GM19351 (cell line): ENCODE results near the gene CGB1.
"Not testable (repeated sequence)": the region's sequence is repeated elsewhere in the genome, so short reads cannot be mapped to it uniquely, and the experiment has no call there.

Experiments
- ATAC-seq: cut with Tn5 transposase; IDR thresholded peaks from one replicate; pipeline ENCODE4 v1.9.1; 2021; ENCODE audit warnings: mild to moderate bottlenecking, moderate library complexity; ENCODE audit not compliant: unreplicated experiment

The CGB1 gene

GRCh38 chr19:49058562-49058961 lies 21.9 kb upstream of the CGB1 start:
- no peak for ATAC-seq

- ATAC-seq: no peak
Observed at GRCh38 chr19:49057636-49058234, 21.0 kb upstream of the CGB1 start, which contains the start of gene CGB7. Gene CGB7, minus strand, starts transcription at chr19:49057749. Its CDS starts 2,374 bp downstream, at chr19:49055375.

- ATAC-seq: not testable (repeated sequence)
Observed at GRCh38 chr19:49056902-49057596, 20.4 kb upstream of the CGB1 start.

- no peak for ATAC-seq
Observed at GRCh38 chr19:49056101-49056901, 19.6 kb upstream of the CGB1 start.

GRCh38 chr19:49050376-49051033 lies 13.8 kb upstream of the CGB1 start:
- not testable (repeated sequence) for ATAC-seq

GRCh38 chr19:49049834-49050233 lies 13.1 kb upstream of the CGB1 start:
- not testable (repeated sequence) for ATAC-seq

- ATAC-seq: not testable (repeated sequence)
Observed at GRCh38 chr19:49049011-49049410, 12.3 kb upstream of the CGB1 start, which contains the start of gene CGB8. Gene CGB8, minus strand, starts transcription at chr19:49049111. Its CDS starts 372 bp downstream, at chr19:49048739.

GRCh38 chr19:49043548-49043947 lies 6.9 kb upstream of the CGB1 start, which contains the start of gene CGB5:
Gene CGB5, plus strand, starts transcription at chr19:49043848. Its CDS starts 362 bp downstream, at chr19:49044210.
- not testable (repeated sequence) for ATAC-seq

- not testable (repeated sequence) for ATAC-seq
Observed at GRCh38 chr19:49042666-49043065, 6.0 kb upstream of the CGB1 start.

GRCh38 chr19:49042177-49042576 lies 5.5 kb upstream of the CGB1 start:
- ATAC-seq: no peak

- ATAC-seq: not testable (repeated sequence)
Observed at GRCh38 chr19:49039736-49040135, 3.0 kb upstream of the CGB1 start.

GRCh38 chr19:49038557-49039276 lies 2.0 kb upstream of the CGB1 start:
- not testable (repeated sequence) for ATAC-seq

GRCh38 chr19:49038111-49038510 lies 1.4 kb upstream of the CGB1 start:
- ATAC-seq: not testable (repeated sequence)

GRCh38 chr19:49031642-49032301 lies 4.9 kb downstream of the CGB1 start, which contains the start of gene CGB2:
Gene CGB2, plus strand, starts transcription at chr19:49031890. Its CDS starts 206 bp downstream, at chr19:49032096.
- ATAC-seq: not testable (repeated sequence)

- not testable (repeated sequence) for ATAC-seq
Observed at GRCh38 chr19:49030323-49030722, 6.4 kb downstream of the CGB1 start.

- ATAC-seq: not testable (repeated sequence)
Observed at GRCh38 chr19:49029749-49030148, 6.9 kb downstream of the CGB1 start.

- not testable (repeated sequence) for ATAC-seq
Observed at GRCh38 chr19:49028686-49029085, 8.0 kb downstream of the CGB1 start.

- ATAC-seq: not testable (repeated sequence)
Observed at GRCh38 chr19:49025599-49025998, 11.1 kb downstream of the CGB1 start.

- not testable (repeated sequence) for ATAC-seq
Observed at GRCh38 chr19:49025088-49025487, 11.6 kb downstream of the CGB1 start.
